Measurements from ENCODE around the gene CREB3L2. TPM values are rescaled to one million over a fixed set of nuclear protein-coding genes. Genes with fewer than 3 reads are reported as not detected.
A peak's percentile ranks its signal among the peaks of the same experiment; 100 is the strongest.

The CREB3L2 gene, protein sequence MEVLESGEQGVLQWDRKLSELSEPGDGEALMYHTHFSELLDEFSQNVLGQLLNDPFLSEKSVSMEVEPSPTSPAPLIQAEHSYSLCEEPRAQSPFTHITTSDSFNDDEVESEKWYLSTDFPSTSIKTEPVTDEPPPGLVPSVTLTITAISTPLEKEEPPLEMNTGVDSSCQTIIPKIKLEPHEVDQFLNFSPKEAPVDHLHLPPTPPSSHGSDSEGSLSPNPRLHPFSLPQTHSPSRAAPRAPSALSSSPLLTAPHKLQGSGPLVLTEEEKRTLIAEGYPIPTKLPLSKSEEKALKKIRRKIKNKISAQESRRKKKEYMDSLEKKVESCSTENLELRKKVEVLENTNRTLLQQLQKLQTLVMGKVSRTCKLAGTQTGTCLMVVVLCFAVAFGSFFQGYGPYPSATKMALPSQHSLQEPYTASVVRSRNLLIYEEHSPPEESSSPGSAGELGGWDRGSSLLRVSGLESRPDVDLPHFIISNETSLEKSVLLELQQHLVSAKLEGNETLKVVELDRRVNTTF
- 26.5 and 28.6 TPM in 2 replicates for total RNA-seq

DNA sequence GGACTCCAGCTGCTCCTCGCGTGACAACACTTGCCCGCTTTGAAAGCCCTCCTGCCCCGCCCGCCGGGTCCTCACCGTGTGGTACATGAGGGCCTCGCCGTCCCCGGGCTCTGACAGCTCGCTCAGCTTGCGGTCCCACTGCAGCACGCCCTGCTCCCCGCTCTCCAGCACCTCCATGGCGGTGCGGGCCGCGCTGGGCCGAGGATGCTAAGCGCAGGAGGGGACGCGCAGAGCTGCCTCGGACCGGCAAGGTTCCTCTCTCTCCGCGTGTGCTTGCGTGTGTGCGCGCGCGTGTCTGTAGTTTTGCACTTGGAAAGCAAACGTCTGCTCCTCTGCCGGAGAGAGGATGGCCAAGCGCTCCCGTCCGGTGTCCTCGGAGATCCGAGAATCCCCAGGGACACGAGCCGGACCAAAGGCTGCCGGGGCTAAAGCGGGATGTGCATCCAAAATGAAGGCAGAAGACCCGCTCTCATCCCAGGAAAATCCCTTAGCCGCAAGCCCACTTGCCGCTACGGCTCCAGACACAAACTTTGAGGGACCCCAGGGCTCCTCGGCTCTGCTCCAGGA lies at the start of gene CREB3L2:
CREB3L2 (minus strand) TSS at position 558 of the 567 bp plus-strand sequence; CDS start at position 177, 381 bp downstream.
- Histone ChIP-seq H3K9me3 (ENCODE audit: low read depth, low read length) (no peaks in the 10 kb centered on the region), H3K4me1 (ENCODE audit: insufficient read depth, low read length) (peaks cover 30% of the 10 kb centered on the region), H3K27ac (ENCODE audit: low read depth, low read length) (peak within 1 kb of the TSS; percentile 99), H3K4me3 (ENCODE audit: insufficient read depth, low read length) (peak within 1 kb of the TSS; percentile 97), H3K36me3 (ENCODE audit: insufficient read depth, low read length) (peaks cover under 1% of the 10 kb centered on the region), H2AFZ (ENCODE audit: low read length) (peak within 1 kb of the TSS; percentile 76), H3K27me3 (ENCODE audit: insufficient read depth, low read length) (no peaks in the 10 kb centered on the region), H4K20me1 (ENCODE audit: insufficient read depth, low read length) (peaks cover 3% of the 10 kb centered on the region), H3K4me2 (ENCODE audit: insufficient read depth, low read length) (peak within 1 kb of the TSS; percentile 96), H3K79me2 (ENCODE audit: insufficient read depth, low read length) (peaks cover 54% of the 10 kb centered on the region)
- peak; percentile 66 for DNase-seq (ENCODE audit: insufficient read length, low spot score, missing footprints)
- TF ChIP-seq, protein P1, sequence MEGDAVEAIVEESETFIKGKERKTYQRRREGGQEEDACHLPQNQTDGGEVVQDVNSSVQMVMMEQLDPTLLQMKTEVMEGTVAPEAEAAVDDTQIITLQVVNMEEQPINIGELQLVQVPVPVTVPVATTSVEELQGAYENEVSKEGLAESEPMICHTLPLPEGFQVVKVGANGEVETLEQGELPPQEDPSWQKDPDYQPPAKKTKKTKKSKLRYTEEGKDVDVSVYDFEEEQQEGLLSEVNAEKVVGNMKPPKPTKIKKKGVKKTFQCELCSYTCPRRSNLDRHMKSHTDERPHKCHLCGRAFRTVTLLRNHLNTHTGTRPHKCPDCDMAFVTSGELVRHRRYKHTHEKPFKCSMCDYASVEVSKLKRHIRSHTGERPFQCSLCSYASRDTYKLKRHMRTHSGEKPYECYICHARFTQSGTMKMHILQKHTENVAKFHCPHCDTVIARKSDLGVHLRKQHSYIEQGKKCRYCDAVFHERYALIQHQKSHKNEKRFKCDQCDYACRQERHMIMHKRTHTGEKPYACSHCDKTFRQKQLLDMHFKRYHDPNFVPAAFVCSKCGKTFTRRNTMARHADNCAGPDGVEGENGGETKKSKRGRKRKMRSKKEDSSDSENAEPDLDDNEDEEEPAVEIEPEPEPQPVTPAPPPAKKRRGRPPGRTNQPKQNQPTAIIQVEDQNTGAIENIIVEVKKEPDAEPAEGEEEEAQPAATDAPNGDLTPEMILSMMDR (IDR thresholded peaks at IDR 0.05; ENCODE audit: extremely low read depth, low read depth, low read length) = no peak

- Histone ChIP-seq H3K79me2 (ENCODE audit: insufficient read depth, low read length) (no peaks in the 10 kb centered on the region), H2AFZ (ENCODE audit: low read length) (no peak overlapping the region), H3K27ac (ENCODE audit: low read depth, low read length) (no peak overlapping the region), H3K4me3 (ENCODE audit: insufficient read depth, low read length) (no peak overlapping the region), H3K27me3 (ENCODE audit: insufficient read depth, low read length) (peaks cover 3% of the 10 kb centered on the region), H4K20me1 (ENCODE audit: insufficient read depth, low read length) (no peaks in the 10 kb centered on the region), H3K9me3 (ENCODE audit: low read depth, low read length) (no peaks in the 10 kb centered on the region), H3K4me2 (ENCODE audit: insufficient read depth, low read length) (no peak overlapping the region), H3K4me1 (ENCODE audit: insufficient read depth, low read length) (no peaks in the 10 kb centered on the region), H3K36me3 (ENCODE audit: insufficient read depth, low read length) (no peaks in the 10 kb centered on the region)
- TF ChIP-seq, protein P1 (IDR thresholded peaks at IDR 0.05; ENCODE audit: extremely low read depth, low read depth, low read length) = no peak
- DNase-seq (ENCODE audit: insufficient read length, low spot score, missing footprints) = no peak
Observed at GRCh38 chr7:138049505-138050116, 47.7 kb upstream of the CREB3L2 start.

DNA sequence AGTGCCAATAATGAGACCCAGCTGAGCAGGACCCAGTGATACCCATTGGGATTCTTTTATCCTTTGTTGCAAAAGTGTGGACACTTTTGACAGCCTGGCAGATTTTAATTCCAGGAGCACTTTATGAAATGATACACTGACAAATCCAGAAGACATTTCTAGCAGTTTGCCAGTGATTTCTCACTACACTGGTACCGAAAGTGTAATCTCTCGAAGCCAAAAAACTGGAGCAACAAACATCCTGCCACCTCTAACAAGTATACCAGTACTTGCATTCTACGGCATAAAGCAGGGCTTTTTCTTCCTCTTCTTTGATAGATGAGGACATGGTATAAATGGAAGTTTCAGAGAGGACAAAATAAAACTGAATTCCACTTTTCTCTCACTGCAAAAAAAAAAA lies 46.0 kb upstream of the CREB3L2 start:
- no peak overlapping the region for H3K4me2 ChIP-seq (ENCODE audit: insufficient read depth, low read length)

More for the DNA sequence above, 46.0 kb upstream of the CREB3L2 start:
- H3K27me3 ChIP-seq (ENCODE audit: insufficient read depth, low read length) = peaks cover 3% of the 10 kb centered on the region
- TF ChIP-seq, protein P1 (IDR thresholded peaks at IDR 0.05; ENCODE audit: extremely low read depth, low read depth, low read length) = no peak
- H3K79me2 ChIP-seq (ENCODE audit: insufficient read depth, low read length) = no peaks in the 10 kb centered on the region
- no peaks in the 10 kb centered on the region for H3K36me3 ChIP-seq (ENCODE audit: insufficient read depth, low read length)
- no peaks in the 10 kb centered on the region for H3K4me1 ChIP-seq (ENCODE audit: insufficient read depth, low read length)
- H2AFZ ChIP-seq (ENCODE audit: low read length) = no peak overlapping the region
- DNase-seq (ENCODE audit: insufficient read length, low spot score, missing footprints) = peak; percentile 13
- H3K9me3 ChIP-seq (ENCODE audit: low read depth, low read length) = no peaks in the 10 kb centered on the region
- H4K20me1 ChIP-seq (ENCODE audit: insufficient read depth, low read length) = no peaks in the 10 kb centered on the region
- no peak overlapping the region for H3K27ac ChIP-seq (ENCODE audit: low read depth, low read length)
- no peak overlapping the region for H3K4me3 ChIP-seq (ENCODE audit: insufficient read depth, low read length)
